HEK293 (cell line): ENCODE results near the gene PRKCA.

Experiments used
- CTCF ChIA-PET: fragments of 350-600 bp; formaldehyde crosslinking; extraction: SDS; loops from one replicate; lab custom pipeline; 2021; ENCODE audit warnings: antibody characterized with exemption; lab: Yijun Ruan, JAX
- POLR2A ChIA-PET: fragments of 300-600 bp; formaldehyde crosslinking; extraction: SDS; loops from one replicate; lab custom pipeline; 2020; ENCODE audit warnings: antibody characterized with exemption, inconsistent platforms; lab: Yijun Ruan, JAX
- H3K27ac ChIP-seq: fragments of 200-500 bp; sonication (Bioruptor generic); 2 replicates; pipeline ENCODE4 v1.5.1; 2014; ENCODE audit warnings: low read depth, low read length, control low read depth, inconsistent platforms; ENCODE audit errors: extremely low read depth
- H3K36me3 ChIP-seq, 2 experiments: fragments of 200-500 bp in 1 of 2; sonication (Bioruptor generic) in 1 of 2; 1 replicate in 1 of 2; 2 replicates in 1 of 2; pipeline ENCODE4 v1.5.1; 2014 to 2017; ENCODE audit warnings: inconsistent platforms in 2 of 2, low read length in 2 of 2; ENCODE audit not compliant: control insufficient read depth in 2 of 2, insufficient read depth in 1 of 2
- H3K4me1 ChIP-seq: fragments of 200-500 bp; sonication (Bioruptor generic); 2 replicates; pipeline ENCODE4 v1.5.1; 2014; ENCODE audit warnings: mild to moderate bottlenecking, low read length, inconsistent platforms; ENCODE audit not compliant: control insufficient read depth, insufficient read depth
- H3K4me3 ChIP-seq: 2 replicates; pipeline ENCODE4 v1.5.1; 2011; ENCODE audit warnings: low read depth, mild to moderate bottlenecking, control low read depth, low read length, moderate library complexity
- H3K9me3 ChIP-seq: fragments of 200-500 bp; sonication (Bioruptor generic); 2 replicates; pipeline ENCODE4 v1.5.1; 2014; ENCODE audit warnings: low read depth, low read length, inconsistent platforms; ENCODE audit not compliant: control insufficient read depth, insufficient read depth
- HOXC10 ChIP-seq: sonication (generic); formaldehyde crosslinking; IDR thresholded peaks from 2 replicates; pipeline ENCODE4 v1.8.1; 2023; ENCODE audit warnings: mild to moderate bottlenecking, missing genetic modification reagents
- KLF17 ChIP-seq: fragments of 450-650 bp; formaldehyde crosslinking; IDR thresholded peaks from 2 replicates; pipeline ENCODE4 v1.5.1; 2016; ENCODE audit warnings: missing biosample characterization, missing genetic modification characterization
- MZF1 ChIP-seq: fragments of 450-650 bp; formaldehyde crosslinking; IDR thresholded peaks from 2 replicates; pipeline ENCODE4 v1.5.1; 2017; ENCODE audit warnings: missing biosample characterization, missing genetic modification characterization, borderline replicate concordance
- ZBTB11 ChIP-seq: fragments of 450-650 bp; formaldehyde crosslinking; conservative IDR thresholded peaks from 2 replicates; pipeline ENCODE4 v1.5.1; 2016; ENCODE audit warnings: low read depth, missing biosample characterization, missing genetic modification characterization
- ZNF146 ChIP-seq: fragments of 450-650 bp; formaldehyde crosslinking; IDR thresholded peaks from 2 replicates; pipeline ENCODE4 v1.5.1; 2016; ENCODE audit warnings: missing biosample characterization, missing genetic modification characterization
- ZNF175 ChIP-seq: fragments of 450-650 bp; formaldehyde crosslinking; IDR thresholded peaks from 2 replicates; pipeline ENCODE4 v1.5.1; 2016; ENCODE audit warnings: missing biosample characterization, missing genetic modification characterization
- ZNF214 ChIP-seq: fragments of 450-650 bp; formaldehyde crosslinking; IDR thresholded peaks from 2 replicates; pipeline ENCODE4 v1.5.1; 2017; ENCODE audit warnings: missing biosample characterization, mild to moderate bottlenecking, missing genetic modification characterization, borderline replicate concordance
- ZNF23 ChIP-seq: fragments of 450-650 bp; formaldehyde crosslinking; IDR thresholded peaks from 2 replicates; pipeline ENCODE4 v1.5.1; 2016; ENCODE audit warnings: missing biosample characterization, missing genetic modification characterization, borderline replicate concordance
- ZNF280D ChIP-seq: fragments of 450-650 bp; formaldehyde crosslinking; IDR thresholded peaks from 2 replicates; pipeline ENCODE4 v1.5.1; 2016; ENCODE audit warnings: missing biosample characterization, missing genetic modification characterization
- ZNF302 ChIP-seq: fragments of 450-650 bp; formaldehyde crosslinking; IDR thresholded peaks from 2 replicates; pipeline ENCODE4 v1.5.1; 2016; ENCODE audit warnings: missing biosample characterization, missing genetic modification characterization, low read depth
- ZNF501 ChIP-seq: fragments of 450-650 bp; formaldehyde crosslinking; IDR thresholded peaks from 2 replicates; pipeline ENCODE4 v1.5.1; 2016; ENCODE audit warnings: missing biosample characterization, missing genetic modification characterization
- ZNF561 ChIP-seq: fragments of 450-650 bp; IDR thresholded peaks from 2 replicates; pipeline ENCODE4 v1.5.1; 2018; ENCODE audit warnings: missing biosample characterization, missing genetic modification characterization, borderline replicate concordance
- ZNF701 ChIP-seq: fragments of 450-650 bp; formaldehyde crosslinking; IDR thresholded peaks from 2 replicates; pipeline ENCODE4 v1.5.1; 2016; ENCODE audit warnings: missing biosample characterization, missing genetic modification characterization
- ZNF792 ChIP-seq: fragments of 450-650 bp; formaldehyde crosslinking; IDR thresholded peaks from 2 replicates; pipeline ENCODE4 v1.5.1; 2016; ENCODE audit warnings: missing biosample characterization, missing genetic modification characterization
- ZSCAN18 ChIP-seq: fragments of 450-650 bp; formaldehyde crosslinking; IDR thresholded peaks from 2 replicates; pipeline ENCODE4 v1.5.1; 2016; ENCODE audit warnings: missing biosample characterization, missing genetic modification characterization
- ZSCAN30 ChIP-seq: fragments of 450-650 bp; IDR thresholded peaks from 2 replicates; pipeline ENCODE4 v1.5.1; 2018; ENCODE audit warnings: missing biosample characterization, mild to moderate bottlenecking, missing genetic modification characterization, moderate library complexity
- TF ChIP-seq, protein P1 (sequence below): fragments of 450-650 bp; formaldehyde crosslinking; IDR thresholded peaks from 2 replicates; pipeline ENCODE4 v1.5.1; 2016; ENCODE audit warnings: missing biosample characterization, missing genetic modification characterization

The PRKCA gene

DNA sequence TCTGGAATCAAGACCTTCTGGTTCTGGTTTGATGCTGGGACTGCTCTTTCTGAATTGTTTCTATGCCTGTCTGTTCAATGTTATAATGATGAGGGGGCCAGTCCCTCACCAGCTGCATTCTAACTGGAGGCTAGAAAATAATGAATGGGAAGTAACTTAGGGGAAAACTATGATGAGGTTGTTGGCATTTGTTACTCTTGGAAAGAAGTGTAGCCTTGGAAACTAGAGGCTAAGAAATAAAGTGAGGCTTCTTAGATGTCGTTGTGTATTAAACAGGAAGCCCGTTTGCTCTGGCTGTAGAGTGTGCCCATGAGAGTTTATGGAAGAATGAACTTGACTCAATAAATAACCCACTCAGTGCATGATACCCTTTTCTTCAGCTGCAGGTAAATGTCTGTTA, 140.8 kb downstream of the PRKCA start (continued):
- TF ChIP-seq ZNF280D (tag by site-specific recombination) = no peak
- no peak for TF ChIP-seq ZNF214 (tag by site-specific recombination)
- no peak for TF ChIP-seq ZNF302 (tag by site-specific recombination)
- no peak for TF ChIP-seq ZSCAN18 (tag by site-specific recombination)
- TF ChIP-seq ZNF23 (tag by site-specific recombination) = no peak
- TF ChIP-seq, protein P1, sequence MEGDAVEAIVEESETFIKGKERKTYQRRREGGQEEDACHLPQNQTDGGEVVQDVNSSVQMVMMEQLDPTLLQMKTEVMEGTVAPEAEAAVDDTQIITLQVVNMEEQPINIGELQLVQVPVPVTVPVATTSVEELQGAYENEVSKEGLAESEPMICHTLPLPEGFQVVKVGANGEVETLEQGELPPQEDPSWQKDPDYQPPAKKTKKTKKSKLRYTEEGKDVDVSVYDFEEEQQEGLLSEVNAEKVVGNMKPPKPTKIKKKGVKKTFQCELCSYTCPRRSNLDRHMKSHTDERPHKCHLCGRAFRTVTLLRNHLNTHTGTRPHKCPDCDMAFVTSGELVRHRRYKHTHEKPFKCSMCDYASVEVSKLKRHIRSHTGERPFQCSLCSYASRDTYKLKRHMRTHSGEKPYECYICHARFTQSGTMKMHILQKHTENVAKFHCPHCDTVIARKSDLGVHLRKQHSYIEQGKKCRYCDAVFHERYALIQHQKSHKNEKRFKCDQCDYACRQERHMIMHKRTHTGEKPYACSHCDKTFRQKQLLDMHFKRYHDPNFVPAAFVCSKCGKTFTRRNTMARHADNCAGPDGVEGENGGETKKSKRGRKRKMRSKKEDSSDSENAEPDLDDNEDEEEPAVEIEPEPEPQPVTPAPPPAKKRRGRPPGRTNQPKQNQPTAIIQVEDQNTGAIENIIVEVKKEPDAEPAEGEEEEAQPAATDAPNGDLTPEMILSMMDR (tag by site-specific recombination) = no peak
- TF ChIP-seq ZNF175 (tag by site-specific recombination) = no peak
- TF ChIP-seq ZNF501 (tag by site-specific recombination) = no peak
- TF ChIP-seq MZF1 (tag by site-specific recombination) = no peak
- no peak for TF ChIP-seq ZNF701

DNA sequence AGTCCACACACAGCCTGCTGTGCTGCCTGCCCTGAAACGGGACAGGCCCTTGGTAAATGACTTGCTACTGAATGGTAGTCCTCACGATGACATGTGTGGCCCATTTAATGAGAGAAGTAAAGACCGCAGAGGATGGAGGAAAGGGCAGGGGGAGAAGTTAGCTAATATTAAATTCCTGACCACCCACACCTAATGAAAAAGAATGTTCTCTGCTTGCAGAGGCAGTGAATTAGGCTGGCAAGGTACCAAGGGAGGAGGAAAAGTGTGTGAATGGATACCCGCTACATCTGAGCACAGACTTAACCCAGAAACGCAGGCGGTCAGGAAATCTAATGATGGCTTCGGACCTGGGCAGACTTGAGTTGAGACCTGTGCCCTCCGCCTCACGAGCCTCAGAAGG, 141.2 kb downstream of the PRKCA start:
- Histone ChIP-seq H3K36me3 (no peaks in the 10 kb centered on the region), H3K27ac (no peak overlapping the region), H3K4me1 (0 out of 2 replicates have a peak, but pooled peaks cover 6% of the 10 kb centered on the region), H3K9me3 (no peaks in the 10 kb centered on the region), H3K4me3 (no peak overlapping the region)
- ChIA-PET POLR2A (no interaction called here), CTCF (no interaction called here)
- no peak for TF ChIP-seq ZNF146 (tag by site-specific recombination)
- no peak for TF ChIP-seq ZSCAN30 (tag by site-specific recombination)
- TF ChIP-seq ZNF214 (tag by site-specific recombination) = no peak
- TF ChIP-seq ZNF792 (tag by site-specific recombination) = no peak
- TF ChIP-seq, protein P1 (tag by site-specific recombination) = no peak
- no peak for TF ChIP-seq HOXC10 (CRISPR knock-in tag)
- TF ChIP-seq ZNF561 (tag by site-specific recombination) = no peak
- no peak for TF ChIP-seq KLF17 (tag by site-specific recombination)
- TF ChIP-seq ZBTB11 (tag by site-specific recombination) = no peak
